Measurements from ENCODE around the gene SLC11A1.

SLC11A1 gene

GRCh38 chr2:218395090-218395444 lies 13.0 kb downstream of the SLC11A1 start:
- DNase-seq: no peak

- DNase-seq: no peak
Observed at GRCh38 chr2:218395456-218395825, 13.4 kb downstream of the SLC11A1 start.

- DNase-seq: peak; percentile 95
Observed at GRCh38 chr2:218395826-218396687, 14.0 kb downstream of the SLC11A1 start.

- DNase-seq: peak; percentile 91
Observed at GRCh38 chr2:218396688-218397462, 14.8 kb downstream of the SLC11A1 start.

- no peak for DNase-seq
Observed at GRCh38 chr2:218397463-218397819, 15.4 kb downstream of the SLC11A1 start.

- peak; percentile 88 for DNase-seq
Observed at GRCh38 chr2:218397820-218398436, 15.9 kb downstream of the SLC11A1 start.

GRCh38 chr2:218398437-218399390 lies 16.6 kb downstream of the SLC11A1 start:
- DNase-seq: peak; percentile 89

- DNase-seq: peak; percentile 97
Observed at GRCh38 chr2:218399391-218400166, 17.5 kb downstream of the SLC11A1 start, which contains the start of gene CTDSP1. Gene CTDSP1 (plus strand): TSS chr2:218399868. CDS start chr2:218400091, 223 bp downstream.

GRCh38 chr2:218400167-218400929 lies 18.3 kb downstream of the SLC11A1 start:
- DNase-seq: peak; percentile 52

- DNase-seq: no peak
Observed at GRCh38 chr2:218400930-218401881, 19.1 kb downstream of the SLC11A1 start.

GRCh38 chr2:218401890-218402289 lies 19.8 kb downstream of the SLC11A1 start:
- DNase-seq: no peak

GRCh38 chr2:218402491-218402901 lies 20.4 kb downstream of the SLC11A1 start:
- DNase-seq: no peak

GRCh38 chr2:218402911-218403411 lies 20.9 kb downstream of the SLC11A1 start:
- no peak for DNase-seq

GRCh38 chr2:218403810-218404209 lies 21.7 kb downstream of the SLC11A1 start:
- DNase-seq: no peak

- DNase-seq: no peak
Observed at GRCh38 chr2:218404351-218405085, 22.4 kb downstream of the SLC11A1 start.

- no peak for DNase-seq
Observed at GRCh38 chr2:218405086-218405745, 23.1 kb downstream of the SLC11A1 start.

- DNase-seq: peak; percentile 53
Observed at GRCh38 chr2:218405746-218406208, 23.7 kb downstream of the SLC11A1 start.

All from DMS53 (cell line).